Epithelial cell of esophagus (primary cell): ENCODE results near the gene DCST1.

Experiments
- DNase-seq: peaks from one replicate; pipeline ENCODE4 v3.0.0; 2010; ENCODE audit warnings: low read depth
- H3K4me3 ChIP-seq: 2 replicates; pipeline ENCODE4 v1.5.1; 2011; ENCODE audit warnings: mild to moderate bottlenecking, low read length, control low read depth
- TF ChIP-seq, protein P1 (sequence below): IDR thresholded peaks from 2 replicates; pipeline ENCODE4 v1.5.1; 2011; ENCODE audit warnings: low read depth, mild to moderate bottlenecking, low read length, control low read depth, inconsistent platforms; ENCODE audit not compliant: insufficient read depth; ENCODE audit errors: missing control alignments

Gene DCST1

DNA sequence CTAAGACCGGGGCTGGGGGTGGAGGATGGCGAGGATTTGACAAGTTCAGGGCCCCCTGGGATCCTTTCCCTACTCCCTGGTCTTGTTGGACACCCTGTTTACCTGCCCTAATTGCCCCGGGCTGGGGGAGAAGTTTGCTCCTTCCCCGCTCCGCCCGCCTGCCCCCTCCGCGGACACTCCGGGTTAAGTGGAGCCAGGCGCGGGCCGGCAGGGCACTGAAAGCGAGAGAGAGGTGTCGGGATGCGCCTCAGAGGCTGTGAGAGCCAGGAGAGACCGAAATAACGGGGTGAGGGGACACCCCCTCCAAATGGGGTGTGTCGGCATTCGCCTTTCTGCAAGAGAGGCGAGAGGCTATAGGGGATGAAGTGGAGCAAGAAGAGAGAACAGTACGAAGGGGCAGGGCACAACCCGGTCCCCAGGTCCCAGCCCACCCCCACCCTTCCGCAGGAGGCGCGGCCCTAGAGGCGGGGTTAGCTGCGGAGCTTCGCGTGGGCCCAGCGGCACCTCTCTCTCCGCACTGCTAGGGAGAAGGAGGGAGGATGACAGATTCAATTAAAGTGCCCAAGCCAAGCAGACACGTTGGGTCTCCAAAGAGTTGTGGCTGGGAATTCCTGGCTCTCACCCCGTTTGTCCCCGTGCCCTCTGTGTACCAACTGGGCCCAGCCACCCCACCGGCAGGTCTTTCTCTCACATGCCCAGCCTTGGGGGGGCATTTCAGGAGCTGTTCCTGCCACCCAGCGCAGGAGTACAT lies 48.9 kb downstream of the DCST1 start:
- TF ChIP-seq, protein P1, sequence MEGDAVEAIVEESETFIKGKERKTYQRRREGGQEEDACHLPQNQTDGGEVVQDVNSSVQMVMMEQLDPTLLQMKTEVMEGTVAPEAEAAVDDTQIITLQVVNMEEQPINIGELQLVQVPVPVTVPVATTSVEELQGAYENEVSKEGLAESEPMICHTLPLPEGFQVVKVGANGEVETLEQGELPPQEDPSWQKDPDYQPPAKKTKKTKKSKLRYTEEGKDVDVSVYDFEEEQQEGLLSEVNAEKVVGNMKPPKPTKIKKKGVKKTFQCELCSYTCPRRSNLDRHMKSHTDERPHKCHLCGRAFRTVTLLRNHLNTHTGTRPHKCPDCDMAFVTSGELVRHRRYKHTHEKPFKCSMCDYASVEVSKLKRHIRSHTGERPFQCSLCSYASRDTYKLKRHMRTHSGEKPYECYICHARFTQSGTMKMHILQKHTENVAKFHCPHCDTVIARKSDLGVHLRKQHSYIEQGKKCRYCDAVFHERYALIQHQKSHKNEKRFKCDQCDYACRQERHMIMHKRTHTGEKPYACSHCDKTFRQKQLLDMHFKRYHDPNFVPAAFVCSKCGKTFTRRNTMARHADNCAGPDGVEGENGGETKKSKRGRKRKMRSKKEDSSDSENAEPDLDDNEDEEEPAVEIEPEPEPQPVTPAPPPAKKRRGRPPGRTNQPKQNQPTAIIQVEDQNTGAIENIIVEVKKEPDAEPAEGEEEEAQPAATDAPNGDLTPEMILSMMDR: no peak
- peak overlapping the region; percentile 21 for H3K4me3 ChIP-seq
- peak; percentile 30 for DNase-seq

DNA sequence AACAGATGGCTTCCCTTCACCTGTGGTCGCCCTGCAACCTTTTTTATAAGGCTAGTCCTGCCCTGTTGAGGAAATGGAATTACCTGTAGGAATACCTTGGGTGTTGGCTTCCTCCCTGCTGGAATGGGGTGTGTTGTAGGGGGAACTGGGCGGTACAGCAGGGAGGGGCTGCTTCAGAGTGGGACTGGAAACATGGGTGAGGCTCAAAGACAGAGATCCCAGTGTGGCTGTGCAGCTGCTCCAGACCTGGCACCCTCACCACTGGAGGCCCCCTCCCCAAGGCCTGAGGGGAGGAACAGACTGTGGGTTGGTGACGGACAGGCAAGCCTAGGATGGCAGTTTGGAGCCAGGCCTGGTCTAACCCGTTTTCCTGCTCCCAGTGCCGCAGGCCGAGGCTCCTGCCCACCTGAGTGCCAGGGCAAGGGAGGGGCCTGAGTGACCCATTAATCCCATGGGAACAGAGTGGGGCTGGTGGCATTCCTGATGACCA lies 49.5 kb downstream of the DCST1 start:
- DNase-seq: peak; percentile 58
- H3K4me3 ChIP-seq: peak overlapping the region; percentile 21
- TF ChIP-seq, protein P1: no peak

DNA sequence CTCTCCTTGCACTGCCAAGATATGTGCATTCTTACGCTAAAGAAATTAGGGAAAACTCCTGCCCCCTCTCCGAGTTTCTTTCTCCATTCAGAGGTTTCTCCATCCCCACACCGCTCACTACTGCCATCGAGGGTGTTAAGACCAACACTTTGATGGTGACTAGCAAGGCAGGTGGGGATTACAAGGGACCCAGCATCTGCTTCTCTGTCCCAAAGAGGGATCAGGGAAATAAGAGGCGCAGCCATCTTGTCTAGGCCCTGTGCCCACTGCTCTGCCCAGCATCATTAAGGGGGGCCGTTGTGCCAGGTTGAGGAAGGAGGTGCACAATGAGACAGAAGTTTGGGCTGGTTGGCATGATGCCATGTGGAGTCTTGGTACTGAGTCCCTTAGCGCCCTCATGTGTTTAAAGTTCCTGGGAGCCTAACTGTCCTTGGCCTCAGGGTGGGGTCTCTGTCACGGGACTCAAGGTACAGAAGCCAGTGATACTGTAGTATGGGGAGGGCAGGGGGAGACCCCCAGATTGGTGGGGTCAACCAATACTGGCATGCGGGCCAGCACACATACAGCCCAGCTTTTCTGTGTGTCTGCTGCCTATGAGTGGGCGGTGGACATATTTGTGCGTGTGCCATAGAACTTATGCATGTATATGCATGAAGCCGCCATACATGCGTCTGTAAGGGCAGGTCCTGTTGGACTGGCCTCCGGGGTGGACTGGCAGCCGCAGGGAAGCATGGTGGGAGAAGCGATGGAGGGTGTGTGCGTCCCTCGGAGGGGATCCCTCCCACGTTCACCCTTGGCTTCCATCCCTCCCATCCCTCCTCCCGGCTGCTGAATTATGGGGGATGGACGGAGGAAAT lies 50.5 kb downstream of the DCST1 start:
- peak overlapping the region; percentile 71 for H3K4me3 ChIP-seq
- TF ChIP-seq, protein P1: peak; percentile 58

DNA sequence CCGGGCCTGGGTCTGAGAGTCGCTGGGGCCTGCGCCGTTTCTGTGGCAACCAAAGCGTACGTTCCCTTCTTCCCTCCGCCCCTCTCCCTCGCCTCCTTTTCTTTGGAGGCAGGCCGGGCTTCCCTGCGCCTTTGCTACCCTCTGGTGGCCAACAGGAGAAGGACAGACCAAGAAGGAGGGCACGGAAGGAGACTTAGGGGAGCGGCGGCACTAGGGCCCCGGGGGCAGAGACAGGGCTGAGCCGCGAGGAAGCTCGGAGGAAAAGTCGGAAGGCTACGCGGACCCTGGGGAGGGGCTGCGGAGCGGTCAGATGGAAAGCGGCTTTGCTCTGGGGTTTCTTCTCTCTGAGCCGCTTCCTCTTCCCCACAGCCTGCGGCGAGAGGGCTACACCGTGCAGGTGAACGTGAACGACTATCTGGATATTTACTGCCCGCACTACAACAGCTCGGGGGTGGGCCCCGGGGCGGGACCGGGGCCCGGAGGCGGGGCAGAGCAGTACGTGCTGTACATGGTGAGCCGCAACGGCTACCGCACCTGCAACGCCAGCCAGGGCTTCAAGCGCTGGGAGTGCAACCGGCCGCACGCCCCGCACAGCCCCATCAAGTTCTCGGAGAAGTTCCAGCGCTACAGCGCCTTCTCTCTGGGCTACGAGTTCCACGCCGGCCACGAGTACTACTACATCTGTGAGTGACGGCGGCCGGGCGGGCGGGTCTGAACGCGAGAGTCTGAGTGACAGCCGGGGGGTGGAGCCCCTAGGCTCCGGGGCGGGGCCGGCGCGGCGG lies 51.3 kb downstream of the DCST1 start:
- peak overlapping the region; percentile 71 for H3K4me3 ChIP-seq
- peak; percentile 94 for DNase-seq
- TF ChIP-seq, protein P1: peak; percentile 86

More for the DNA sequence above, 50.5 kb downstream of the DCST1 start:
- DNase-seq: peak; percentile 75

DNA sequence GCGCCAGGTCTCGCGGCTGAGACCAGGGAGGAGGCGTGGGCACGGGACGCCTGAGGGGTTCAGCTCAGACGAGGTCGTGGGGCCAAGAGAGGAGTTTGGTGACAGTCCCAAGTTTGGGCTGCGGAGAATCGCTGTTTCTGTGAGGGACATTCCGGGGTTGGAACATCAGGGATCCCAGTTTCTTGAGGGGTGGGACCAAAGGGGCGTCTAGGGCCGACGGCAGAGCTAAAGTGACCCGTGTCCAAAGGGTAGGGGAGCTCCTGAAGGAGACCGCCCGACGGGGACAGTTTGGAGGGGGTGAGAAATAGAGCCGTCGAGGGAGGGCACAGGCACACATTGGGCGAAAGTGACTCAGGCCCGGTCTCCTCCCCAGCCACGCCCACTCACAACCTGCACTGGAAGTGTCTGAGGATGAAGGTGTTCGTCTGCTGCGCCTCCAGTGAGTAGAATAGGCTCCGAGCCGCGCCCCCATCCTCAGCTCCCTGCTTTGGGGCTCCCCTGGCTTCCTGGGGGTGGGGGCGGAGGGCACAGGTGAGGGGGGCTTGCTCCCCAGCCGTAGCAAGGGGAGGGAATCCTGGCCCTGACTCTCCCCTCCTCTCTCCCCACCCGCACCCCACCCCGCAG lies 52.0 kb downstream of the DCST1 start:
- DNase-seq: peak; percentile 88
- H3K4me3 ChIP-seq: peak overlapping the region; percentile 71
- TF ChIP-seq, protein P1: no peak

DNA sequence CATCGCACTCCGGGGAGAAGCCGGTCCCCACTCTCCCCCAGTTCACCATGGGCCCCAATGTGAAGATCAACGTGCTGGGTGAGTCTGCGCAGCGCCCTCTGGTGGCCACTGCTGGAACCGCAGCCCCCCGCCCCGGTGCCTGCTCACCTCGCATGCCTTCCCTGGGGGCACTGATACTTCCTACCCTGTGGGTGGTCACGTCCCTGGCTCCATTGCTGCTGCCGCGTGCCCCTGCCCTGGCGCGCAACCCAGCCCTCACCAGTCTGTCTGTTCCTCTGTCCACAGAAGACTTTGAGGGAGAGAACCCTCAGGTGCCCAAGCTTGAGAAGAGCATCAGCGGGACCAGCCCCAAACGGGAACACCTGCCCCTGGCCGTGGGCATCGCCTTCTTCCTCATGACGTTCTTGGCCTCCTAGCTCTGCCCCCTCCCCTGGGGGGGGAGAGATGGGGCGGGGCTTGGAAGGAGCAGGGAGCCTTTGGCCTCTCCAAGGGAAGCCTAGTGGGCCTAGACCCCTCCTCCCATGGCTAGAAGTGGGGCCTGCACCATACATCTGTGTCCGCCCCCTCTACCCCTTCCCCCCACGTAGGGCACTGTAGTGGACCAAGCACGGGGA lies 52.6 kb downstream of the DCST1 start:
- H3K4me3 ChIP-seq: no peak overlapping the region
- TF ChIP-seq, protein P1: peak; percentile 86
- peak; percentile 60 for DNase-seq
